Hepatocyte (in vitro differentiated cells): ENCODE data around the gene DSCAM. TPM values are rescaled to one million over a fixed set of nuclear protein-coding genes. Genes with fewer than 3 reads are reported as not detected.
A peak's percentile ranks its signal among the peaks of the same experiment; 100 is the strongest.

Experiments
- DNase-seq: peaks from one replicate; pipeline ENCODE4 v3.0.0-alpha.2; 2016; ENCODE audit warnings: low spot score
- H2AFZ ChIP-seq: fragments of 200-600 bp; sonication (generic); 2 replicates; pipeline ENCODE4 v1.6.0; 2016; ENCODE audit warnings: antibody characterized with exemption, mild to moderate bottlenecking
- H3K27ac ChIP-seq: fragments of 200-600 bp; sonication (generic); 2 replicates; pipeline ENCODE4 v1.5.1; 2016; ENCODE audit warnings: mild to moderate bottlenecking
- H3K27me3 ChIP-seq: fragments of 200-600 bp; sonication (generic); 2 replicates; pipeline ENCODE4 v1.6.1; 2016
- H3K36me3 ChIP-seq: fragments of 200-600 bp; sonication (generic); replicated peaks from 2 replicates; pipeline ENCODE4 v1.5.1; 2016; ENCODE audit warnings: low read depth; ENCODE audit not compliant: insufficient read depth
- H3K4me1 ChIP-seq: fragments of 200-600 bp; sonication (generic); 2 replicates; pipeline ENCODE4 v1.5.1; 2016; ENCODE audit warnings: mild to moderate bottlenecking, moderate library complexity; ENCODE audit not compliant: insufficient read depth
- H3K4me2 ChIP-seq: fragments of 200-600 bp; sonication (generic); 2 replicates; pipeline ENCODE4 v1.6.0; 2016
- H3K4me3 ChIP-seq: fragments of 200-600 bp; sonication (generic); 2 replicates; pipeline ENCODE4 v1.5.1; 2016; ENCODE audit warnings: mild to moderate bottlenecking
- H3K79me2 ChIP-seq: fragments of 200-600 bp; sonication (generic); 2 replicates; pipeline ENCODE4 v1.6.0; 2017; ENCODE audit warnings: mild to moderate bottlenecking
- H3K9me2 ChIP-seq: fragments of 200-600 bp; sonication (generic); replicated peaks from 2 replicates; pipeline ENCODE4 v1.6.0; 2017; ENCODE audit warnings: mild to moderate bottlenecking; ENCODE audit not compliant: insufficient read depth
- H3K9me3 ChIP-seq: fragments of 200-600 bp; sonication (generic); 2 replicates; pipeline ENCODE4 v1.5.1; 2016; ENCODE audit warnings: low read depth, mild to moderate bottlenecking
- H4K20me1 ChIP-seq: fragments of 200-600 bp; sonication (generic); 2 replicates; pipeline ENCODE4 v1.6.0; 2016; ENCODE audit warnings: mild to moderate bottlenecking; ENCODE audit not compliant: insufficient read depth, poor library complexity, severe bottlenecking
- EZH2 ChIP-seq: fragments of 200-600 bp; sonication (generic); IDR thresholded peaks from 2 replicates; pipeline ENCODE4 v1.6.1; 2016; ENCODE audit warnings: antibody characterized with exemption, mild to moderate bottlenecking, borderline replicate concordance
- EZH2phosphoT487 ChIP-seq: fragments of 200-600 bp; sonication (generic); IDR thresholded peaks from one replicate; pipeline ENCODE4 v1.6.1; 2018; ENCODE audit warnings: antibody characterized with exemption, mild to moderate bottlenecking, low read depth, moderate library complexity; ENCODE audit not compliant: unreplicated experiment, severe bottlenecking
- WGBS: methylation state at CpG from one replicate; pipeline ENCODE4 v1.1.6; 2016; ENCODE audit warnings: low lambda C conversion rate; ENCODE audit errors: missing lambda C conversion rate; 5-methylcytosine and 5-hydroxymethylcytosine counted together
- polyA plus RNA-seq: library from polyadenylated mRNA; unstranded; fragments of >200 nt; fragmentation: Nextera tagmentation; extraction: Ambion mirVana; gene quantifications from 2 replicates; pipeline ENCODE4 v1.2.1, GENCODE V29; 2016
- total RNA-seq: library from RNA; depleted of rRNA; stranded (reverse); fragments of >200 nt; gene quantifications from 2 replicates; pipeline ENCODE4 v1.2.3, GENCODE V29; 2014
- TF ChIP-seq, protein P1 (sequence below): fragments of 200-600 bp; sonication (generic); IDR thresholded peaks from 2 replicates; pipeline ENCODE4 v1.5.1; 2016; ENCODE audit warnings: antibody characterized with exemption, mild to moderate bottlenecking; ENCODE audit not compliant: poor library complexity

Gene DSCAM
- total and polyA plus RNA-seq, 2 experiments from 2014 or later, result 0.33 TPM; not detected in 1

DNA sequence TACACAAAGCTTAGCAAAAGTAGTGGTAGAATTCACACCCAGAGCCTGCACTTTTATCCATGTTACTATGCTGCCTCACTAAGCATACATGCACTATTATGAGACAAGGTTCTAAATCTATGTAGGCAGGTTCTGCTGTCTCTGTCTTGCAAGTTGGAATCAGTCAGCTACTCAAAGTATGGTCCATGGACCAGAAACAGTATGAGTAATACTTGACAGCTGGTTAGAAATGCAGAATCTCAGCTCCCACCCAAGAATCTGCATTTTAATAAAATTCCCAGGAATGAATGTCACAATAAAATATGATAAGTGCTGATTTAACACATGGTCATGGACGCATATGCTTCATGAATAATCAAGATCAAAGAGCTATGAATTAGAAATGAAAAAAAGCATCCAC lies 50.5 kb downstream of the DSCAM start:
- no peak for DNase-seq
- Histone ChIP-seq H3K4me2 (no peak overlapping the region), H3K27ac (no peak overlapping the region), H3K79me2 (no peaks in the 10 kb centered on the region), H3K4me1 (no peaks in the 10 kb centered on the region), H3K36me3 (no peaks in the 10 kb centered on the region), H3K9me2 (no peaks in the 10 kb centered on the region), H3K9me3 (no peaks in the 10 kb centered on the region), H2AFZ (no peak overlapping the region), H3K4me3 (no peak overlapping the region), H3K27me3 (no peaks in the 10 kb centered on the region), H4K20me1 (no peaks in the 10 kb centered on the region)
- WGBS, result 96% methylated on average over 1 of the region's 1 CpG
- TF ChIP-seq EZH2, result no peak
- TF ChIP-seq, protein P1, sequence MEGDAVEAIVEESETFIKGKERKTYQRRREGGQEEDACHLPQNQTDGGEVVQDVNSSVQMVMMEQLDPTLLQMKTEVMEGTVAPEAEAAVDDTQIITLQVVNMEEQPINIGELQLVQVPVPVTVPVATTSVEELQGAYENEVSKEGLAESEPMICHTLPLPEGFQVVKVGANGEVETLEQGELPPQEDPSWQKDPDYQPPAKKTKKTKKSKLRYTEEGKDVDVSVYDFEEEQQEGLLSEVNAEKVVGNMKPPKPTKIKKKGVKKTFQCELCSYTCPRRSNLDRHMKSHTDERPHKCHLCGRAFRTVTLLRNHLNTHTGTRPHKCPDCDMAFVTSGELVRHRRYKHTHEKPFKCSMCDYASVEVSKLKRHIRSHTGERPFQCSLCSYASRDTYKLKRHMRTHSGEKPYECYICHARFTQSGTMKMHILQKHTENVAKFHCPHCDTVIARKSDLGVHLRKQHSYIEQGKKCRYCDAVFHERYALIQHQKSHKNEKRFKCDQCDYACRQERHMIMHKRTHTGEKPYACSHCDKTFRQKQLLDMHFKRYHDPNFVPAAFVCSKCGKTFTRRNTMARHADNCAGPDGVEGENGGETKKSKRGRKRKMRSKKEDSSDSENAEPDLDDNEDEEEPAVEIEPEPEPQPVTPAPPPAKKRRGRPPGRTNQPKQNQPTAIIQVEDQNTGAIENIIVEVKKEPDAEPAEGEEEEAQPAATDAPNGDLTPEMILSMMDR, result no peak
- no peak for TF ChIP-seq EZH2phosphoT487

- H2AFZ ChIP-seq, result no peak overlapping the region
- H3K4me3 ChIP-seq, result no peak overlapping the region
- 48% methylated on average over 3 of the region's 3 CpGs for WGBS
- H3K9me3 ChIP-seq, result no peaks in the 10 kb centered on the region
- no peaks in the 10 kb centered on the region for H3K9me2 ChIP-seq
- H4K20me1 ChIP-seq, result no peaks in the 10 kb centered on the region
- H3K79me2 ChIP-seq, result no peaks in the 10 kb centered on the region
- H3K27ac ChIP-seq, result no peak overlapping the region
- TF ChIP-seq EZH2, result no peak
- TF ChIP-seq EZH2phosphoT487, result no peak
- TF ChIP-seq, protein P1, result no peak
- no peaks in the 10 kb centered on the region for H3K27me3 ChIP-seq
- no peak overlapping the region for H3K4me2 ChIP-seq
- no peaks in the 10 kb centered on the region for H3K4me1 ChIP-seq
- DNase-seq, result peak; percentile 11
- no peaks in the 10 kb centered on the region for H3K36me3 ChIP-seq
These were observed 51.6 kb downstream of the DSCAM start for GRCh38 chr21:40795313-40795712.

- Histone ChIP-seq H4K20me1 (no peaks in the 10 kb centered on the region), H3K4me2 (no peak overlapping the region), H3K4me1 (no peaks in the 10 kb centered on the region), H3K79me2 (no peaks in the 10 kb centered on the region), H3K27me3 (no peaks in the 10 kb centered on the region), H3K27ac (no peak overlapping the region), H3K4me3 (no peak overlapping the region), H3K36me3 (no peaks in the 10 kb centered on the region), H3K9me2 (no peaks in the 10 kb centered on the region), H2AFZ (no peak overlapping the region), H3K9me3 (no peaks in the 10 kb centered on the region)
- no peak for TF ChIP-seq EZH2phosphoT487
- no peak for DNase-seq
- 86% methylated on average over 4 of the region's 4 CpGs for WGBS
These were observed 54.1 kb downstream of the DSCAM start for GRCh38 chr21:40792691-40793456.

GRCh38 chr21:40788635-40789034 lies 58.3 kb downstream of the DSCAM start:
- H3K9me3 ChIP-seq, result no peaks in the 10 kb centered on the region
- no peak overlapping the region for H2AFZ ChIP-seq
- no peaks in the 10 kb centered on the region for H3K36me3 ChIP-seq
- H3K27ac ChIP-seq, result no peak overlapping the region
- H3K4me3 ChIP-seq, result no peak overlapping the region
- no peak for TF ChIP-seq EZH2
- TF ChIP-seq EZH2phosphoT487, result no peak
- TF ChIP-seq, protein P1, result no peak
- no peaks in the 10 kb centered on the region for H3K9me2 ChIP-seq
- no peaks in the 10 kb centered on the region for H3K27me3 ChIP-seq
- no peak for DNase-seq
- no peak overlapping the region for H3K4me2 ChIP-seq
- WGBS, result 80% methylated on average over 3 of the region's 3 CpGs
- H3K79me2 ChIP-seq, result no peaks in the 10 kb centered on the region
- H4K20me1 ChIP-seq, result no peaks in the 10 kb centered on the region
- H3K4me1 ChIP-seq, result no peaks in the 10 kb centered on the region
